PC-9 (cell line): ENCODE results near the gene TRMU. TPM values are rescaled to one million over a fixed set of nuclear protein-coding genes. Genes with fewer than 3 reads are reported as not detected.

Experiments used
- BruUV-seq: library from RNA; stranded (reverse); fragments of 400-500 nt; replicated peaks from 2 replicates; lab custom pipeline; 2021; lab: Mats Ljungman, UMichigan
- CTCF ChIA-PET: fragments of 300-600 bp; sonication (Branson Sonifier 250); formaldehyde crosslinking; loops from one replicate; lab custom pipeline; 2022; ENCODE audit warnings: antibody characterized with exemption; lab: Charles Lee
- POLR2A ChIA-PET: fragments of 300-600 bp; sonication (Branson Sonifier 250); formaldehyde crosslinking; loops from one replicate; lab custom pipeline; 2022; ENCODE audit warnings: antibody characterized with exemption; ENCODE audit not compliant: unreplicated experiment; lab: Charles Lee
- DNase-seq, 2 experiments: peaks; one replicate each; pipeline versions ENCODE4 v3.0.0 to v3.0.0-alpha.2; 2015 to 2022; ENCODE audit warnings: mixed read lengths in 1 of 2
- H2AFZ ChIP-seq: fragments of 200-600 bp; sonication (generic); 2 replicates; pipeline ENCODE4 v1.8.1; 2017; ENCODE audit warnings: antibody characterized with exemption
- H3F3A ChIP-seq: fragments of 200-600 bp; sonication (generic); 2 replicates; pipeline ENCODE4 v1.8.1; 2017; ENCODE audit warnings: antibody characterized with exemption, mild to moderate bottlenecking, low read depth; ENCODE audit not compliant: insufficient read depth
- H3K27ac ChIP-seq: fragments of 200-600 bp; sonication (generic); 2 replicates; pipeline ENCODE4 v1.6.1; 2016; ENCODE audit warnings: mixed run types
- H3K27me3 ChIP-seq: fragments of 200-600 bp; sonication (generic); 2 replicates; pipeline ENCODE4 v1.6.1; 2016; ENCODE audit warnings: low read depth, mixed run types; ENCODE audit not compliant: insufficient read depth
- H3K36me3 ChIP-seq: fragments of 200-600 bp; sonication (generic); 2 replicates; pipeline ENCODE4 v1.6.1; 2016; ENCODE audit warnings: low read depth, mixed run types
- H3K4me1 ChIP-seq: fragments of 200-600 bp; sonication (generic); replicated peaks from 2 replicates; pipeline ENCODE4 v1.6.1; 2016; ENCODE audit warnings: mixed run types; ENCODE audit not compliant: insufficient read depth
- H3K4me2 ChIP-seq: fragments of 200-600 bp; sonication (generic); 2 replicates; pipeline ENCODE4 v1.6.1; 2017; ENCODE audit warnings: mixed run types
- H3K4me3 ChIP-seq: fragments of 200-600 bp; sonication (generic); 2 replicates; pipeline ENCODE4 v1.6.1; 2016; ENCODE audit warnings: mixed run types
- H3K79me2 ChIP-seq: fragments of 200-600 bp; sonication (generic); 2 replicates; pipeline ENCODE4 v1.6.1; 2017; ENCODE audit warnings: low read depth, mixed run types
- H3K9me2 ChIP-seq: fragments of 200-600 bp; sonication (generic); 2 replicates; pipeline ENCODE4 v1.8.1; 2017; ENCODE audit warnings: mild to moderate bottlenecking; ENCODE audit not compliant: insufficient read depth
- H3K9me3 ChIP-seq: fragments of 200-600 bp; sonication (generic); 2 replicates; pipeline ENCODE4 v1.8.1; 2016; ENCODE audit warnings: low read depth; ENCODE audit not compliant: insufficient read depth
- H4K20me1 ChIP-seq: fragments of 200-600 bp; sonication (generic); 2 replicates; pipeline ENCODE4 v1.8.1; 2017; ENCODE audit not compliant: insufficient read depth
- CTCF ChIP-seq: fragments of 200-600 bp; sonication (generic); conservative IDR thresholded peaks from 2 replicates; pipeline ENCODE4 v1.6.1; 2017; ENCODE audit warnings: mixed run types, antibody characterized with exemption, mild to moderate bottlenecking, moderate library complexity
- EZH2 ChIP-seq: fragments of 200-600 bp; sonication (generic); IDR thresholded peaks from 2 replicates; pipeline ENCODE4 v1.8.0; 2017; ENCODE audit warnings: antibody characterized with exemption, low read depth
- intact Hi-C: fragments of 100-400 bp; cut with micrococcal nuclease; formaldehyde crosslinking; loops from one replicate; pipeline ENCODE4 v1.10.0; 2022; ENCODE audit not compliant: unreplicated experiment
- total RNA-seq: library from RNA; stranded (reverse); gene quantifications from 2 replicates; pipeline ENCODE4 v1.2.3, GENCODE V29; 2021

The TRMU gene
- total RNA-seq, 1 experiment from 2014 or later, result 58.2 TPM

- no peak overlapping the region for H2AFZ ChIP-seq
- no TSS peak for BruUV-seq
- CTCF ChIA-PET, result no interaction called here
Measured at GRCh38 chr22:46303347-46303965, 32.1 kb upstream of the TRMU start.

GRCh38 chr22:46308283-46308988, 27.1 kb upstream of the TRMU start:
- H3K4me2 ChIP-seq, result no peak overlapping the region
- DNase-seq, result no peak
- peaks cover 49% of the 10 kb centered on the region for H3K79me2 ChIP-seq
- TF ChIP-seq EZH2 (no peak), CTCF (no peak)
- no peak overlapping the region for H2AFZ ChIP-seq
- intact Hi-C loops, result no loop called here
- no peaks in the 10 kb centered on the region for H3K27me3 ChIP-seq
- no peak overlapping the region for H3K27ac ChIP-seq
- H4K20me1 ChIP-seq, result peaks cover 3% of the 10 kb centered on the region; the same call in 1 of the 2 replicates
- peaks cover 5% of the 10 kb centered on the region; the same call in 1 of the 2 replicates for H3F3A ChIP-seq
- no peak overlapping the region for H3K4me3 ChIP-seq
- no TSS peak for BruUV-seq
- no peaks in the 10 kb centered on the region for H3K9me3 ChIP-seq
- no peaks in the 10 kb centered on the region for H3K4me1 ChIP-seq
- ChIA-PET POLR2A (no interaction called here), CTCF (no interaction called here)
- H3K36me3 ChIP-seq, result 0 out of 2 replicates have a peak, but pooled peaks cover 8% of the 10 kb centered on the region
- H3K9me2 ChIP-seq, result no peaks in the 10 kb centered on the region

More at GRCh38 chr22:46303347-46303965, 32.1 kb upstream of the TRMU start:
- no peak overlapping the region for H3K4me2 ChIP-seq
- peaks cover 5% of the 10 kb centered on the region; the same call in 1 of the 2 replicates for H4K20me1 ChIP-seq
- peaks cover 89% of the 10 kb centered on the region for H3K79me2 ChIP-seq
- H3K4me1 ChIP-seq, result 0 out of 2 replicates have a peak, but pooled peaks cover 4% of the 10 kb centered on the region
- no peaks in the 10 kb centered on the region for H3K27me3 ChIP-seq
- no peaks in the 10 kb centered on the region for H3K9me2 ChIP-seq
- H3F3A ChIP-seq, result peaks cover 10% of the 10 kb centered on the region
- no peak for DNase-seq
- no peaks in the 10 kb centered on the region for H3K9me3 ChIP-seq
- POLR2A ChIA-PET, result no interaction called here
- intact Hi-C loops, result no loop called here
- H3K27ac ChIP-seq, result no peak overlapping the region
- H3K4me3 ChIP-seq, result no peak overlapping the region
- TF ChIP-seq CTCF (no peak), EZH2 (no peak)
- H3K36me3 ChIP-seq, result peaks cover 26% of the 10 kb centered on the region

- intact Hi-C loops, result loop anchor here (5.0 kb wide), 1 partner anchor 312 kb away; no protein-coding TSS in a partner anchor
- Histone ChIP-seq H3K27me3 (no peaks in the 10 kb centered on the region), H3K4me1 (no peaks in the 10 kb centered on the region), H3K36me3 (0 out of 2 replicates have a peak, but pooled peaks cover 8% of the 10 kb centered on the region), H4K20me1 (no peaks in the 10 kb centered on the region; the same call in 1 of the 2 replicates), H3K79me2 (peaks cover 37% of the 10 kb centered on the region), H3K9me2 (no peaks in the 10 kb centered on the region), H3K4me2 (no peak overlapping the region), H3K9me3 (no peaks in the 10 kb centered on the region), H3K27ac (no peak overlapping the region), H3K4me3 (no peak overlapping the region), H3F3A (peaks cover 5% of the 10 kb centered on the region; the same call in 1 of the 2 replicates), H2AFZ (no peak overlapping the region)
- CTCF ChIA-PET, result no interaction called here
- TF ChIP-seq EZH2, result no peak
- TF ChIP-seq CTCF, result no peak
- POLR2A ChIA-PET, result no interaction called here
- DNase-seq, result no peak
- BruUV-seq, result no TSS peak
Measured at GRCh38 chr22:46309526-46310085, 25.9 kb upstream of the TRMU start.
